Measurements from ENCODE around the gene TDRD9.

TDRD9 gene

GRCh38 chr14:104090071-104090748, 162.0 kb downstream of the TDRD9 start:
- no peak for TF ChIP-seq POLR2A (IDR thresholded peaks at IDR 0.05; ENCODE audit: extremely low read depth, insufficient read length)
- no peak overlapping the region for H3K4me3 ChIP-seq (ENCODE audit: low read depth, low read length)
- no peak for DNase-seq (ENCODE audit: low read depth)

GRCh38 chr14:104091061-104091926, 163.0 kb downstream of the TDRD9 start:
- TF ChIP-seq MAX (IDR thresholded peaks at IDR 0.05; ENCODE audit: low read depth, low read length), result no peak
- no peak for TF ChIP-seq MYC (IDR thresholded peaks at IDR 0.05; ENCODE audit: low read depth, low read length)
- no peak for TF ChIP-seq CTCF (IDR thresholded peaks at IDR 0.05; ENCODE audit: low read depth, low read length)
- no peak for TF ChIP-seq POLR2A (IDR thresholded peaks at IDR 0.05; ENCODE audit: extremely low read depth, insufficient read length)
- no peak for DNase-seq (ENCODE audit: low read depth)
- H3K4me3 ChIP-seq (ENCODE audit: low read depth, low read length), result no peak overlapping the region

- DNase-seq (ENCODE audit: low read depth), result no peak
- no peak overlapping the region for H3K4me3 ChIP-seq (ENCODE audit: low read depth, low read length)
- TF ChIP-seq MYC (IDR thresholded peaks at IDR 0.05; ENCODE audit: low read depth, low read length), result no peak
- no peak for TF ChIP-seq CTCF (IDR thresholded peaks at IDR 0.05; ENCODE audit: low read depth, low read length)
- no peak for TF ChIP-seq MAX (IDR thresholded peaks at IDR 0.05; ENCODE audit: low read depth, low read length)
These were observed 163.9 kb downstream of the TDRD9 start for GRCh38 chr14:104091927-104092771.

GRCh38 chr14:104092931-104093365, 164.7 kb downstream of the TDRD9 start:
- DNase-seq (ENCODE audit: low read depth), result no peak
- TF ChIP-seq CTCF (IDR thresholded peaks at IDR 0.05; ENCODE audit: low read depth, low read length), result no peak
- TF ChIP-seq MAX (IDR thresholded peaks at IDR 0.05; ENCODE audit: low read depth, low read length), result no peak
- no peak for TF ChIP-seq MYC (IDR thresholded peaks at IDR 0.05; ENCODE audit: low read depth, low read length)
- no peak for TF ChIP-seq POLR2A (IDR thresholded peaks at IDR 0.05; ENCODE audit: extremely low read depth, insufficient read length)
- no peak overlapping the region for H3K4me3 ChIP-seq (ENCODE audit: low read depth, low read length)

GRCh38 chr14:104093366-104094055, 165.3 kb downstream of the TDRD9 start:
- TF ChIP-seq MAX (IDR thresholded peaks at IDR 0.05; ENCODE audit: low read depth, low read length) (no peak), CTCF (IDR thresholded peaks at IDR 0.05; ENCODE audit: low read depth, low read length) (no peak), POLR2A (IDR thresholded peaks at IDR 0.05; ENCODE audit: extremely low read depth, insufficient read length) (no peak), MYC (IDR thresholded peaks at IDR 0.05; ENCODE audit: low read depth, low read length) (no peak)
- DNase-seq (ENCODE audit: low read depth), result no peak

More at GRCh38 chr14:104093366-104094055, 165.3 kb downstream of the TDRD9 start:
- H3K4me3 ChIP-seq (ENCODE audit: low read depth, low read length), result no peak overlapping the region
